ENCODE data around the gene CCDC69. TPM values are rescaled to one million over a fixed set of nuclear protein-coding genes. Genes with fewer than 3 reads are reported as not detected.

Gene CCDC69
- total and polyA plus RNA-seq, 3 donors from 2014 or later = 37.6 to 65.3 (median 40.8) TPM

DNA sequence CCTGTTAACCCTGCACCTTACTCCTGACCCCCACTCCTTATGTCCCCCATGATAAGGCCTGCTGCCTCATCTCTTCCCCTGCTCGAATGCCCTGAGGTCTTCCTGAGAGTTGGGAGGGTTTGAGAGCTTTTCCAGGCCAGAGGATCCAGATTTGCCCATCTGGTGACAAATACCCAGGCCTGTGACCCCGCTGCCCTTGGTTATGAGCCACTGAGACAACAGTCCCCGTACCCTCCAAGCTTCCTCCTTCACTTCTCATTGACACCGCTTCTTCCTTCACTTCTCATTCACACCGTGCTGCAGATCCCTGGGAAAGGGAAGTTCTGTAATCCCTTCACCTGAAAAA lies 29.7 kb upstream of the CCDC69 start:
- no peak for TF ChIP-seq POLR2A (IDR thresholded peaks at IDR 0.05)
- TF ChIP-seq, protein P1, sequence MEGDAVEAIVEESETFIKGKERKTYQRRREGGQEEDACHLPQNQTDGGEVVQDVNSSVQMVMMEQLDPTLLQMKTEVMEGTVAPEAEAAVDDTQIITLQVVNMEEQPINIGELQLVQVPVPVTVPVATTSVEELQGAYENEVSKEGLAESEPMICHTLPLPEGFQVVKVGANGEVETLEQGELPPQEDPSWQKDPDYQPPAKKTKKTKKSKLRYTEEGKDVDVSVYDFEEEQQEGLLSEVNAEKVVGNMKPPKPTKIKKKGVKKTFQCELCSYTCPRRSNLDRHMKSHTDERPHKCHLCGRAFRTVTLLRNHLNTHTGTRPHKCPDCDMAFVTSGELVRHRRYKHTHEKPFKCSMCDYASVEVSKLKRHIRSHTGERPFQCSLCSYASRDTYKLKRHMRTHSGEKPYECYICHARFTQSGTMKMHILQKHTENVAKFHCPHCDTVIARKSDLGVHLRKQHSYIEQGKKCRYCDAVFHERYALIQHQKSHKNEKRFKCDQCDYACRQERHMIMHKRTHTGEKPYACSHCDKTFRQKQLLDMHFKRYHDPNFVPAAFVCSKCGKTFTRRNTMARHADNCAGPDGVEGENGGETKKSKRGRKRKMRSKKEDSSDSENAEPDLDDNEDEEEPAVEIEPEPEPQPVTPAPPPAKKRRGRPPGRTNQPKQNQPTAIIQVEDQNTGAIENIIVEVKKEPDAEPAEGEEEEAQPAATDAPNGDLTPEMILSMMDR (IDR thresholded peaks at IDR 0.05) = no peak
- Histone ChIP-seq H3K4me3 (peak overlapping the region; percentile 45 to 87), H3K4me1 (peaks cover 12% of the 10 kb centered on the region), H3K27ac (peak overlapping the region in 1 of 2 donors; percentile 75), H3K9me3 (no peaks in the 10 kb centered on the region), H3K27me3 (no peaks in the 10 kb centered on the region), H3K36me3 (ENCODE audit: low read depth, missing control alignments) (no peaks in the 10 kb centered on the region)
- intact Hi-C loops (cut with DNase I; ENCODE audit: low total_unique reads) = no loop called here
- 13 to 20% methylated on average over 5 of the region's 5 CpGs for WGBS, 2 donors
- no peak for DNase-seq

DNA sequence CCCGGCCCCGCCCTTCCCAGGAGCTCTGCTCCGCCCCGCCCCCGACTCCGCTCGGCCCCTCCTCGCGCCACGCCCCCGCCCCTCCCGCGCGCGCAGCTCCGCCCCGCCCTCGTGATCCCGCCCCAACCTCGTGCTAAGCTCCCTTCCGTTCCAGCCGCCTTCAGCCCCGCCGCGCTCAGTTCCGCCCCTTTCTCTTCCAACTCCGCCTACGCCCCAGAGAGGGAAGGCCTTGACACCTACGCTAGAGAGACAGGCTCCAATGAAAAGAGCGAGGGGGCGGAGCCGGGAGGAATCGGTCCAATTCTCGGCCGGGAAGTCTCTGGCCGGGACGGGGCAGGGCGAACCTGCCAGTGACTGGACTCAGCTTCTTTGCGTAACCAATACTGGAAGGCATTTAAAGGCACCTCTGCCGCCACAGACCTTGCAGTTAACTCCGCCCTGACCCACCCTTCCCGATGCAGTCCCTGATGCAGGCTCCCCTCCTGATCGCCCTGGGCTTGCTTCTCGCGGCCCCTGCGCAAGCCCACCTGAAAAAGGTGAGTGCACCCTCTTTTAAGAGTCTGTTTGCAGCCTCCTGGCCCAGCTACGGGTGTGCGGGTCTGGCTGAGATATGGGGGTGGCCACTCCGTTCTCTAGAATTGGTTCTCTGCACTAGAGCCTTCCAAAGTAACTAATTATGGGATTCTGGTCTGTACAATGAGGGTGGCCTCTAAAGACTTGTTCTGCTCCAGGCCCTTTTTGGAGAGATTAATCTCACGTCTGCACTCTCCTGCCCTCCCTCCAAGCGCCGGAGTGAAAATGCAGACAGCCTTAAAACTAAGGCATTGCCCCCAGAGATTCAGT lies 29.1 kb upstream of the CCDC69 start, which contains the start of gene GM2A:
Gene GM2A (plus strand): TSS at position 424 of the 843 bp plus-strand sequence. CDS start 32 bp downstream, at position 456.
- TF ChIP-seq, protein P1 (IDR thresholded peaks at IDR 0.05) = no peak
- TF ChIP-seq POLR2A (IDR thresholded peaks at IDR 0.05) = peak; percentile 46
- Histone ChIP-seq H3K4me1 (peaks cover 12% of the 10 kb centered on the region), H3K4me3 (peak within 1 kb of the TSS; percentile 45 to 87), H3K27ac (peak within 1 kb of the TSS; percentile 75 to 82), H3K9me3 (no peaks in the 10 kb centered on the region), H3K27me3 (no peaks in the 10 kb centered on the region), H3K36me3 (ENCODE audit: low read depth, missing control alignments) (no peaks in the 10 kb centered on the region)
- 1% methylated on average over 36 to 52 of the region's 52 CpGs for WGBS, 2 donors
- DNase-seq = peak; percentile 99
- intact Hi-C loops (cut with DNase I; ENCODE audit: low total_unique reads) = no loop called here

DNA sequence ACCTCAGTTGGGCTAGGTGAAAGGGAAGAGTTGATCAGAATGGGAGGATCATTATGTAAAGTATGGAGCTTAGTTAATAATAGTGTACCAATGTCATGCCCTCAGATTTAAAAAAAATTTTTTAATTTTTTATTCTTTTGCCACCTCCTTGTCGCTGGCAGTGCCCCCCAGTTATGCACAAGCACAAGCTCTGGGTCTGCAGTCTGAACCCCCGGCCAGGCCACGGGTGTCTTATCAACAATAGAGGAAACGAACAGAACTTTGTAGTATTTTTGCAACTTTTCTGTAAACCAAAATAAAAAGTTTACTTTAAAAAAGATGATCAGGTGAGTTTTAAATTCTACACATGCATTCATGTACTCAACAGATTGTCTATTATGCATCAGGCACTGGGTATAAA lies 27.7 kb upstream of the CCDC69 start:
- H3K4me3 ChIP-seq = peak overlapping the region in 1 of 2 donors; percentile 87
- H3K27ac ChIP-seq = peak overlapping the region; percentile 61 to 82
- no peak for TF ChIP-seq POLR2A (IDR thresholded peaks at IDR 0.05)
- TF ChIP-seq, protein P1 (IDR thresholded peaks at IDR 0.05) = no peak
- peaks cover 12% of the 10 kb centered on the region for H3K4me1 ChIP-seq
- H3K36me3 ChIP-seq (ENCODE audit: low read depth, missing control alignments) = no peaks in the 10 kb centered on the region
- WGBS, 2 donors = 47 to 68% methylated on average over 4 of the region's 4 CpGs
- H3K9me3 ChIP-seq = no peaks in the 10 kb centered on the region
- intact Hi-C loops (cut with DNase I; ENCODE audit: low total_unique reads) = no loop called here
- no peak for DNase-seq
- no peaks in the 10 kb centered on the region for H3K27me3 ChIP-seq

DNA sequence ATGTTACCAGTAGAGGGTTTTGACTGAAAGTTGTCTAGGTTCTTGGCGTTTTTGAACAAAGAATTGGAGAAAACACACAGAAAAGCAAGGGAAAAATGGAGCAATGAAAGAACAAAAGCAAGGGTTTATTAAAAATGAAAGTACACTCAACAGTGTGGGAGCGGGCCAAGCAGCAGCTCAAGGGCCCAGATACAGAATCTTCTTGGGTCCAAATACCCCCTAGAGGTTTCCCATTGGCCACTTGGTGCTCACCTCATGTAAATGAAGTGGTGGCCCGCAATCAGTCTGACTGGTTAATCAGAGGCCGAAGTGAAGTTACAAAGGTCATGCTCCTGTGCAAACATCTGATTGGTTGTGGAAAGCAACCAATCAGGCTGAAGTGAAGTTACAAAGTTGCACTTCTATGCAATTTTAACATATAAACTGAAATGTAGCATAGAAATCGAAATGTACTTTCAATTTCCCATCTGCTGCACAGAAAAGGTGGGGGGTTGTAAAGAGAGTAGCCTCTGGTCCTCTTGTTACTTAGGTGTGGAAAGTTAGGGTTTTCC lies 27.2 kb upstream of the CCDC69 start:
- intact Hi-C loops (cut with DNase I; ENCODE audit: low total_unique reads) = no loop called here
- peaks cover 12% of the 10 kb centered on the region for H3K4me1 ChIP-seq
- peak; percentile 69 for DNase-seq
- no peak for TF ChIP-seq POLR2A (IDR thresholded peaks at IDR 0.05)
- TF ChIP-seq, protein P1 (IDR thresholded peaks at IDR 0.05) = no peak
- H3K27ac ChIP-seq = peak overlapping the region; percentile 34 to 82
- no peak overlapping the region for H3K4me3 ChIP-seq
- H3K9me3 ChIP-seq = no peaks in the 10 kb centered on the region
- no peaks in the 10 kb centered on the region for H3K36me3 ChIP-seq (ENCODE audit: low read depth, missing control alignments)
- H3K27me3 ChIP-seq = no peaks in the 10 kb centered on the region
- 56 to 59% methylated on average over 5 of the region's 5 CpGs for WGBS, 2 donors
